Neural progenitor cell (in vitro differentiated cells): ENCODE data around the gene MARCHF3. TPM values are rescaled to one million over a fixed set of nuclear protein-coding genes. Genes with fewer than 3 reads are reported as not detected.

Experiments
- DNase-seq: peaks from one replicate; pipeline ENCODE4 v3.0.0-alpha.2; 2016; ENCODE audit warnings: low spot score
- H2AFZ ChIP-seq: fragments of 200-600 bp; sonication (generic); replicated peaks from 2 replicates; pipeline ENCODE4 v1.6.1; 2016; ENCODE audit warnings: antibody characterized with exemption
- H3F3A ChIP-seq: fragments of 200-600 bp; sonication (generic); 2 replicates; pipeline ENCODE4 v1.6.1; 2016; ENCODE audit warnings: antibody characterized with exemption, low read depth
- H3K27ac ChIP-seq: fragments of 200-600 bp; sonication (generic); 2 replicates; pipeline ENCODE4 v1.5.1; 2016; ENCODE audit warnings: mild to moderate bottlenecking
- H3K27me3 ChIP-seq: fragments of 200-600 bp; sonication (generic); 2 replicates; pipeline ENCODE4 v1.6.1; 2016; ENCODE audit warnings: mild to moderate bottlenecking, moderate library complexity
- H3K36me3 ChIP-seq: fragments of 200-600 bp; sonication (generic); 2 replicates; pipeline ENCODE4 v1.5.1; 2016
- H3K4me1 ChIP-seq: fragments of 200-600 bp; sonication (generic); 2 replicates; pipeline ENCODE4 v1.6.1; 2016; ENCODE audit warnings: mixed run types
- H3K4me2 ChIP-seq: fragments of 200-600 bp; sonication (generic); 2 replicates; pipeline ENCODE4 v1.6.1; 2016
- H3K4me3 ChIP-seq: fragments of 200-600 bp; sonication (generic); 2 replicates; pipeline ENCODE4 v1.5.1; 2016
- H3K79me2 ChIP-seq: fragments of 200-600 bp; sonication (generic); 2 replicates; pipeline ENCODE4 v1.6.1; 2016; ENCODE audit warnings: low read depth
- H3K9ac ChIP-seq: fragments of 200-600 bp; sonication (generic); 2 replicates; pipeline ENCODE4 v1.6.1; 2016
- H3K9me3 ChIP-seq: fragments of 200-600 bp; sonication (generic); 2 replicates; pipeline ENCODE4 v1.5.1; 2016; ENCODE audit warnings: low read depth
- H4K20me1 ChIP-seq: fragments of 200-600 bp; sonication (generic); 2 replicates; pipeline ENCODE4 v1.6.1; 2016; ENCODE audit warnings: low read depth
- H3K27ac Mint-ChIP-seq: 3 replicates; pipeline ENCODE4 v1.8.0; 2021; ENCODE audit warnings: mixed read lengths
- H3K27me3 Mint-ChIP-seq: 2 replicates; pipeline ENCODE4 v1.8.0; 2022; ENCODE audit warnings: low read depth, mild to moderate bottlenecking, inconsistent platforms, moderate library complexity, mixed read lengths; ENCODE audit not compliant: insufficient read depth
- H3K36me3 Mint-ChIP-seq: 3 replicates; pipeline ENCODE4 v1.8.0; 2021; ENCODE audit warnings: mixed read lengths
- H3K4me1 Mint-ChIP-seq: 3 replicates; pipeline ENCODE4 v1.8.0; 2021; ENCODE audit warnings: mixed read lengths
- H3K4me3 Mint-ChIP-seq: 3 replicates; pipeline ENCODE4 v1.8.0; 2021; ENCODE audit warnings: mild to moderate bottlenecking, moderate library complexity, mixed read lengths
- H3K9me3 Mint-ChIP-seq: 3 replicates; pipeline ENCODE4 v1.8.0; 2020; ENCODE audit warnings: mixed read lengths
- EZH2 ChIP-seq: fragments of 200-600 bp; sonication (generic); IDR thresholded peaks from 2 replicates; pipeline ENCODE4 v1.6.1; 2017; ENCODE audit warnings: antibody characterized with exemption, mild to moderate bottlenecking, moderate library complexity
- EZH2phosphoT487 ChIP-seq: fragments of 200-600 bp; sonication (generic); IDR thresholded peaks from 2 replicates; pipeline ENCODE4 v1.6.1; 2017; ENCODE audit warnings: antibody characterized with exemption
- total RNA-seq: library from RNA; depleted of rRNA; stranded (reverse); fragments of >200 nt; gene quantifications from 2 replicates; pipeline ENCODE4 v1.2.3, GENCODE V29; 2015; ENCODE audit warnings: low replicate concordance
- TF ChIP-seq, protein P1 (sequence below): fragments of 200-600 bp; sonication (generic); IDR thresholded peaks from 2 replicates; pipeline ENCODE4 v1.5.1; 2017; ENCODE audit warnings: antibody characterized with exemption, mild to moderate bottlenecking

The MARCHF3 gene
- total RNA-seq, 1 donor from 2014 or later, result 6.1 TPM

DNA sequence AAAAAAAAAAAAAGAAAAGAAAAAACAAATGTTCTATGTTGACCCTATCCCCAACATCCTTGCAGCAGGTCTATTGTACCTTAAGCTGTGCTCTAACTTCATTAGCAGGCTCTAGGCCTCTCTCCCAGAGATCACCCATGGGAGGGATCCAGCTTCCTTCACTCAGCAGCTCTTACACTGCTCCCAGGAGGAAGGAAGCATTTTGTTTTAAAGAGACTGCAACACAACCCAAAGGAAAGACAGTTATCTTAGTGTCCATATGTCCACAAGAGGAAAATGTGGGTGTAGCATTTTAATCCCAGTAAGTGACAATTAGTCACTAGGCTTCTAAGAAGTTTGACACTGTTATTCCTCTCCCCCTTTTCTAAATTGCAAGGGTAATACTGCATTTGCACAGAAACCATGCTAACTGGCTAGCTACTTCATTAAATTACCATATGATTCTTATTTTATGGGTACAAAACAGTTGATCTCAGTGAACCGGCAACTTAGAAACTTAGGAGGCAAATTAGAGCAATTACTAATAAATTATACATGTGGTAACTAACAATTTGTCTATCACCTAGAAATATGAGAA, 58.8 kb downstream of the MARCHF3 start:
- no peaks in the 10 kb centered on the region for H3K36me3 ChIP-seq
- no peaks in the 10 kb centered on the region for H3F3A ChIP-seq
- no peak overlapping the region for H3K4me3 ChIP-seq
- H3K27me3 Mint-ChIP-seq, result peaks cover 2% of the 10 kb centered on the region
- peaks cover 9% of the 10 kb centered on the region for H3K4me1 Mint-ChIP-seq
- H2AFZ ChIP-seq, result no peak overlapping the region
- H3K27ac ChIP-seq, result no peak overlapping the region
- no peaks in the 10 kb centered on the region for H3K9me3 Mint-ChIP-seq
- TF ChIP-seq EZH2 (no peak), EZH2phosphoT487 (no peak)
- TF ChIP-seq, protein P1, sequence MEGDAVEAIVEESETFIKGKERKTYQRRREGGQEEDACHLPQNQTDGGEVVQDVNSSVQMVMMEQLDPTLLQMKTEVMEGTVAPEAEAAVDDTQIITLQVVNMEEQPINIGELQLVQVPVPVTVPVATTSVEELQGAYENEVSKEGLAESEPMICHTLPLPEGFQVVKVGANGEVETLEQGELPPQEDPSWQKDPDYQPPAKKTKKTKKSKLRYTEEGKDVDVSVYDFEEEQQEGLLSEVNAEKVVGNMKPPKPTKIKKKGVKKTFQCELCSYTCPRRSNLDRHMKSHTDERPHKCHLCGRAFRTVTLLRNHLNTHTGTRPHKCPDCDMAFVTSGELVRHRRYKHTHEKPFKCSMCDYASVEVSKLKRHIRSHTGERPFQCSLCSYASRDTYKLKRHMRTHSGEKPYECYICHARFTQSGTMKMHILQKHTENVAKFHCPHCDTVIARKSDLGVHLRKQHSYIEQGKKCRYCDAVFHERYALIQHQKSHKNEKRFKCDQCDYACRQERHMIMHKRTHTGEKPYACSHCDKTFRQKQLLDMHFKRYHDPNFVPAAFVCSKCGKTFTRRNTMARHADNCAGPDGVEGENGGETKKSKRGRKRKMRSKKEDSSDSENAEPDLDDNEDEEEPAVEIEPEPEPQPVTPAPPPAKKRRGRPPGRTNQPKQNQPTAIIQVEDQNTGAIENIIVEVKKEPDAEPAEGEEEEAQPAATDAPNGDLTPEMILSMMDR, result no peak
- no peaks in the 10 kb centered on the region for H4K20me1 ChIP-seq
- no peak overlapping the region for H3K4me2 ChIP-seq
- no peaks in the 10 kb centered on the region for H3K36me3 Mint-ChIP-seq
- no peaks in the 10 kb centered on the region for H3K79me2 ChIP-seq
- no peak overlapping the region for H3K4me3 Mint-ChIP-seq
- H3K27ac Mint-ChIP-seq, result no peak overlapping the region
- peaks cover 15% of the 10 kb centered on the region for H3K4me1 ChIP-seq
- no peak for DNase-seq
- H3K9ac ChIP-seq, result no peak overlapping the region
- no peaks in the 10 kb centered on the region for H3K27me3 ChIP-seq
- no peaks in the 10 kb centered on the region for H3K9me3 ChIP-seq

DNA sequence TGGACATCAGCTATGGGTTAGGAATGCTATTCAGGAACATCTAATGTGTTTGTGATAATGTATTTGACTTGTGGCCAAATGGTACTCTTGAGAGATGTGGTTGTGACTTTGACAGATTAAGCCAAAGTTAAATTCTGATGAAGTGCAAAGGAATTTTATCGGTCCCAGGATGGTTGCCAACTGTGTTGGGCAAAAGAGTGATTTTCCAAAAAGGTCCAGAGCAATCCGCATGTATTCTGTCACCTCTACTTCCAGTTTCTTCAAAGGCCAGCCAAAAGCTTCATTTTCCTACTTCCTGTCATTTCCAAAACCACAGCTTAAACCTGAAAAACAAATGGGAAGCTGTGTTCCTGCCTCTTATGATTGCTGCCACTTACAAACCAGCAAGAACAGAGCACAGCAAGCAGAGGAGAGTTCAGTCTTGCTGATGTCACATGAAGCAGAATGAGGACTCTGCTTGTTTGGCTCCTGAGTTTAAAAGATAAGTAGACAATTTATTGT, 59.8 kb downstream of the MARCHF3 start:
- H3K27me3 Mint-ChIP-seq, result peaks cover 2% of the 10 kb centered on the region

DNA sequence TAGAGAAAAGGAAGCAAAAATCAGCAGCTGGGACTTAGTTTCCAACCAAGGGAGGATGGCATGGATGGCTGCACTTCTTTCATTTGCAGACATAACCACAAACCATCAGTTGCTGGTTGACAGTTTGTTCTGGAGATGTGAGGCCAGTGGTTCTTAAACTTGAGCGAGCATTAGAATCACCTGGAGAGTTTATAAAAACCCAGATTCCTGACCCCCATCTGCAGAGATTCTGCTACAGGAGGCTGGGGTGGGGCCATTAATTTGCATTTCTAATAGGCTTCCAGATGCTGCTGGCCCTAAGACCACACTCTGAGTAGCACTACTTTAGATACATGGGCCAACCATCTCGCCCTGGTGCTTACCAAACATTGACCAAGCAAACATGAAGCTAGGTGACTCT, 60.8 kb downstream of the MARCHF3 start:
- H3K36me3 ChIP-seq, result no peaks in the 10 kb centered on the region
- no peaks in the 10 kb centered on the region for H4K20me1 ChIP-seq
- H3K27ac ChIP-seq, result no peak overlapping the region
- Mint-ChIP-seq H3K36me3 (no peaks in the 10 kb centered on the region), H3K27me3 (peaks cover 2% of the 10 kb centered on the region), H3K4me1 (no peaks in the 10 kb centered on the region), H3K27ac (no peak overlapping the region), H3K4me3 (no peak overlapping the region), H3K9me3 (no peaks in the 10 kb centered on the region)
- no peak overlapping the region for H2AFZ ChIP-seq
- no peak overlapping the region for H3K4me3 ChIP-seq
- no peaks in the 10 kb centered on the region for H3K9me3 ChIP-seq
- TF ChIP-seq EZH2phosphoT487 (no peak), EZH2 (no peak)
- TF ChIP-seq, protein P1, result no peak
- peaks cover 4% of the 10 kb centered on the region for H3K4me1 ChIP-seq
- H3K9ac ChIP-seq, result no peak overlapping the region
- H3K79me2 ChIP-seq, result no peaks in the 10 kb centered on the region
- H3F3A ChIP-seq, result no peaks in the 10 kb centered on the region
- H3K27me3 ChIP-seq, result no peaks in the 10 kb centered on the region
- H3K4me2 ChIP-seq, result no peak overlapping the region
- no peak for DNase-seq

More for the DNA sequence above, 59.8 kb downstream of the MARCHF3 start:
- Histone ChIP-seq H3K4me2 (no peak overlapping the region), H3K9ac (no peak overlapping the region), H3K27ac (no peak overlapping the region), H2AFZ (no peak overlapping the region), H3K79me2 (no peaks in the 10 kb centered on the region), H3K4me1 (peaks cover 6% of the 10 kb centered on the region), H3K9me3 (no peaks in the 10 kb centered on the region), H3F3A (no peaks in the 10 kb centered on the region), H3K4me3 (no peak overlapping the region), H3K27me3 (no peaks in the 10 kb centered on the region), H3K36me3 (no peaks in the 10 kb centered on the region), H4K20me1 (no peaks in the 10 kb centered on the region)
- no peak overlapping the region for H3K4me3 Mint-ChIP-seq
- no peaks in the 10 kb centered on the region for H3K9me3 Mint-ChIP-seq
- no peaks in the 10 kb centered on the region for H3K4me1 Mint-ChIP-seq
- H3K27ac Mint-ChIP-seq, result no peak overlapping the region
- TF ChIP-seq, protein P1, result no peak
- no peak for TF ChIP-seq EZH2phosphoT487
- TF ChIP-seq EZH2, result no peak
- no peak for DNase-seq
- no peaks in the 10 kb centered on the region for H3K36me3 Mint-ChIP-seq
